SKM-1 (cell line): ENCODE measurements around the gene KLRF2.
"Not testable (repeated sequence)": the region's sequence is repeated elsewhere in the genome, so short reads cannot be mapped to it uniquely, and the experiment has no call there.

Experiments used
- DNase-seq: peaks from one replicate; lab custom pipeline; 2025; ENCODE audit not compliant: unreplicated experiment; lab: John Stamatoyannopoulos, UW

KLRF2 gene

GRCh38 chr12:9881246-9881645, at the start of gene KLRF2:
Gene KLRF2 (plus strand): TSS chr12:9881489. CDS start chr12:9881596, 107 bp downstream.
- DNase-seq = no peak

- DNase-seq = no peak
Observed at GRCh38 chr12:9831720-9832119, 49.6 kb upstream of the KLRF2 start.

GRCh38 chr12:9843407-9843806, 37.9 kb upstream of the KLRF2 start:
- DNase-seq = no peak

- DNase-seq = no peak
Observed at GRCh38 chr12:9848899-9849298, 32.4 kb upstream of the KLRF2 start.

GRCh38 chr12:9851050-9851449, 30.2 kb upstream of the KLRF2 start:
- no peak for DNase-seq

- DNase-seq = no peak
Observed at GRCh38 chr12:9851927-9852326, 29.4 kb upstream of the KLRF2 start.

- no peak for DNase-seq
Observed at GRCh38 chr12:9856151-9856550, 25.1 kb upstream of the KLRF2 start.

GRCh38 chr12:9856894-9857293, 24.4 kb upstream of the KLRF2 start:
- DNase-seq = no peak

- DNase-seq = no peak
Observed at GRCh38 chr12:9858135-9858534, 23.2 kb upstream of the KLRF2 start.

- DNase-seq = no peak
Observed at GRCh38 chr12:9864913-9865675, 16.2 kb upstream of the KLRF2 start.

- DNase-seq = no peak
Observed at GRCh38 chr12:9866860-9867269, 14.4 kb upstream of the KLRF2 start.

GRCh38 chr12:9867531-9867930, 13.8 kb upstream of the KLRF2 start:
- DNase-seq = no peak

GRCh38 chr12:9868311-9868801, 12.9 kb upstream of the KLRF2 start:
- DNase-seq = no peak

- no peak for DNase-seq
Observed at GRCh38 chr12:9868951-9869306, 12.4 kb upstream of the KLRF2 start.

- DNase-seq = no peak
Observed at GRCh38 chr12:9869307-9870161, 11.8 kb upstream of the KLRF2 start, which contains the start of gene CLEC2B. Gene CLEC2B (minus strand): TSS chr12:9869354.

- DNase-seq = no peak
Observed at GRCh38 chr12:9870286-9870866, 10.9 kb upstream of the KLRF2 start.

- no peak for DNase-seq
Observed at GRCh38 chr12:9872162-9872561, 9.1 kb upstream of the KLRF2 start.

GRCh38 chr12:9872742-9873141, 8.5 kb upstream of the KLRF2 start:
- DNase-seq = no peak

GRCh38 chr12:9876120-9876519, 5.2 kb upstream of the KLRF2 start:
- not testable (repeated sequence) for DNase-seq

GRCh38 chr12:9880532-9881078, 684 bp upstream of the KLRF2 start:
- DNase-seq = no peak

- no peak for DNase-seq
Observed at GRCh38 chr12:9881988-9882387, 699 bp downstream of the KLRF2 start.
